Kidney (tissue), 14 donors: ENCODE results near the gene KCNA5. TPM values are rescaled to one million over a fixed set of nuclear protein-coding genes. Genes with fewer than 3 reads are reported as not detected.

Experiments used
- DNase-seq, 5 donors: peaks; one replicate each; pipeline ENCODE4 v3.0.0-alpha.2; 2013 to 2020
- FAIRE-seq: peaks from 2 replicates; lab custom pipeline; 2012; peaks lifted over from hg19 to GRCh38; lab: Jason Lieb, UNC
- H3K27ac ChIP-seq, 2 donors: one replicate each; pipeline ENCODE4 v1.7.0; 2013; ENCODE audit warnings: low read depth in 2 of 2, low read length in 2 of 2, inconsistent platforms in 1 of 2
- H3K27me3 ChIP-seq: one replicate; pipeline ENCODE4 v1.7.1; 2013; ENCODE audit warnings: low read length, inconsistent platforms; ENCODE audit not compliant: control insufficient read depth, insufficient read depth
- H3K36me3 ChIP-seq, 3 donors: one replicate each; pipeline versions ENCODE4 v1.7.0 to v1.7.1; 2013; ENCODE audit warnings: low read length in 3 of 3, control low read depth in 1 of 3, inconsistent platforms in 1 of 3; ENCODE audit not compliant: insufficient read depth in 3 of 3, control insufficient read depth in 2 of 3
- H3K4me1 ChIP-seq, 3 donors: one replicate each; pipeline versions ENCODE4 v1.7.0 to v1.7.1; 2013; ENCODE audit warnings: low read length in 3 of 3, inconsistent platforms in 1 of 3, low read depth in 1 of 3; ENCODE audit not compliant: control insufficient read depth in 2 of 3, insufficient read depth in 2 of 3
- H3K4me3 ChIP-seq, 3 donors: one replicate each; pipeline versions ENCODE4 v1.7.0 to v1.8.1; 2013; ENCODE audit warnings: low read length in 3 of 3, control low read depth in 1 of 3, inconsistent platforms in 1 of 3
- H3K9ac ChIP-seq, 3 donors: one replicate each; pipeline versions ENCODE4 v1.7.0 to v1.7.1; 2013; ENCODE audit warnings: low read length in 3 of 3, control low read depth in 1 of 3, inconsistent platforms in 1 of 3
- H3K9me3 ChIP-seq, 3 donors: one replicate each; pipeline versions ENCODE4 v1.7.0 to v1.7.1; 2013; ENCODE audit warnings: low read length in 3 of 3, control low read depth in 1 of 3, inconsistent platforms in 1 of 3; ENCODE audit not compliant: control insufficient read depth in 2 of 3, insufficient read depth in 1 of 3
- intact Hi-C: fragments of 100-400 bp; cut with DNase I; formaldehyde crosslinking; loops from one replicate; pipeline ENCODE4 v1.11.1; 2022
- polyA plus RNA-seq: library from polyadenylated mRNA; stranded (reverse); fragments of 350-450 nt; fragmentation: Illumina TruSeq; extraction: RNeasy Lipid Tissue Mini Kit (QIAGEN cat#74804); gene quantifications from one replicate; pipeline ENCODE4 v1.2.3, GENCODE V29; 2014; ENCODE audit warnings: low read depth, low replicate concordance; ENCODE audit not compliant: insufficient read depth
- total RNA-seq: library from RNA; stranded (reverse); fragmentation: NEBNext Ultra II Directional; extraction: Animal tissue kit (Norgen Biotek cat#: 25700); gene quantifications from one replicate; pipeline ENCODE4 v1.2.1, GENCODE V29; 2021
- TF ChIP-seq, protein P1 (sequence below): IDR thresholded peaks from 3 replicates; pipeline ENCODE4 v1.5.1; 2012; ENCODE audit warnings: mild to moderate bottlenecking, moderate library complexity, borderline replicate concordance; ENCODE audit not compliant: insufficient read depth; ENCODE audit errors: extremely low read depth
- donor health status: control.
- donor health status: control.
- donor health status: control.
- donor health status: control.
- donor health status: control.
- donor health status: DM: yes; HTN: yes; CAD: no.
- donor health status: Normal renal cell carcinoma (clear cell type).

KCNA5 gene
- total and polyA plus RNA-seq, 2 donors from 2014 or later: 1.8 to 2.9 TPM

DNA sequence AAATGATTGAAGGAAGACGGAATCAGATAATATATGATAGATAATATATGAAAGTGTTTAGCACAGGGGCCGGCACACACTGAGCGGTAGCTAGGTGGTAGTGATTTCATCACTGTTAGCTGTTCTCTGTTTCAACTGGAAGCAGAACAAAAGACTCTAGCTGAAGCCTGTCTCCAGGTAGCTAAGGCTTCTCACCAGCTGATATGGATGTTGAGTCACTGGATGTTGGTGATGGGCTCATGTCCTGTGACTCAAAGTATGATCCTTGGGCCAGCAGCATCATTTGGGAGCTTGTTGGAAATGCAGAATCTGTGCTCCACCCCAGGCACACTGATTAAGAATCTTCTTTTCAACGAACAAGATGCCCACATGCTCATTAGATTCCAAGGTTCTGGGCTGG lies 21.7 kb upstream of the KCNA5 start:
- no peak overlapping the region for H3K27ac ChIP-seq
- TF ChIP-seq, protein P1, sequence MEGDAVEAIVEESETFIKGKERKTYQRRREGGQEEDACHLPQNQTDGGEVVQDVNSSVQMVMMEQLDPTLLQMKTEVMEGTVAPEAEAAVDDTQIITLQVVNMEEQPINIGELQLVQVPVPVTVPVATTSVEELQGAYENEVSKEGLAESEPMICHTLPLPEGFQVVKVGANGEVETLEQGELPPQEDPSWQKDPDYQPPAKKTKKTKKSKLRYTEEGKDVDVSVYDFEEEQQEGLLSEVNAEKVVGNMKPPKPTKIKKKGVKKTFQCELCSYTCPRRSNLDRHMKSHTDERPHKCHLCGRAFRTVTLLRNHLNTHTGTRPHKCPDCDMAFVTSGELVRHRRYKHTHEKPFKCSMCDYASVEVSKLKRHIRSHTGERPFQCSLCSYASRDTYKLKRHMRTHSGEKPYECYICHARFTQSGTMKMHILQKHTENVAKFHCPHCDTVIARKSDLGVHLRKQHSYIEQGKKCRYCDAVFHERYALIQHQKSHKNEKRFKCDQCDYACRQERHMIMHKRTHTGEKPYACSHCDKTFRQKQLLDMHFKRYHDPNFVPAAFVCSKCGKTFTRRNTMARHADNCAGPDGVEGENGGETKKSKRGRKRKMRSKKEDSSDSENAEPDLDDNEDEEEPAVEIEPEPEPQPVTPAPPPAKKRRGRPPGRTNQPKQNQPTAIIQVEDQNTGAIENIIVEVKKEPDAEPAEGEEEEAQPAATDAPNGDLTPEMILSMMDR: no peak
- intact Hi-C loops: loop anchor here (2.0 kb wide), 1 partner anchor 61 kb away; no protein-coding TSS in a partner anchor
- H3K4me3 ChIP-seq: no peak overlapping the region
- H3K36me3 ChIP-seq: no peaks in the 10 kb centered on the region
- no peaks in the 10 kb centered on the region for H3K4me1 ChIP-seq
- no peak overlapping the region for H3K9ac ChIP-seq
- no peaks in the 10 kb centered on the region for H3K9me3 ChIP-seq
- FAIRE-seq (no peak), DNase-seq (no peak)
- no peaks in the 10 kb centered on the region for H3K27me3 ChIP-seq

DNA sequence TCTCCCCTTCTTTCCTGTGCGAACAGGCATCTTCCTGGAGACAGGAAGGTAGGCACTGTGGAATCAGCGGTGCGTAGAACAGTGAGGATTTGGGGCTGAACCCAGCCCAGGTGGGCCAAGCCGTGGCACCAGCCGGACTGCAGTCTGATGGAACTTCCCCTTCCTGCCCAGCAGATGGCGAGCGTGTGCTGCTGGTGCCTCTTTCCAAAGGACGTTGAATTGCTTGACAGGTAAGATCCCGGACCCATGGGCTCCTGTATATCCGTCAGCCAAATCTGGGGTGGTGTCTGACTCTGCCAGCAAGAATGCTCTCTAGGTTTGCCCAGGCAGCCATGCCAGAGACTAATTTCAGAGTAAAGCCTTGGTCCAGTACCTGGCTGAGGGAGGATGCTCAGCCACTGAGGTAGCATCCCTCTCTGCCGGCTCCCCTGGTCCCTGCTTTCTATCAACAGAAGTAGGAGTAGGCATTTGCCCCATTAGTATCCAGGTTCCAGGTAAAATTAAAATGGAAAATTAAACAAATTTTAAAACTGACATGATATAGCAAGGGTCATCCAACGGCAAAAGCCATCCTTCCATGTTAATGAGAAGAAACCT lies 21.1 kb upstream of the KCNA5 start:
- peak overlapping the region in 1 of 3 donors; percentile 41 for H3K9ac ChIP-seq
- FAIRE-seq: no peak
- H3K4me3 ChIP-seq: no peak overlapping the region
- no peaks in the 10 kb centered on the region for H3K4me1 ChIP-seq
- intact Hi-C loops: loop anchor here (2.0 kb wide), 1 partner anchor 60 kb away; no protein-coding TSS in a partner anchor
- peak in 4 of 5 donors; percentile 62 to 76 (median 65) for DNase-seq
- no peaks in the 10 kb centered on the region for H3K9me3 ChIP-seq
- no peaks in the 10 kb centered on the region for H3K36me3 ChIP-seq
- no peaks in the 10 kb centered on the region for H3K27me3 ChIP-seq
- no peak overlapping the region for H3K27ac ChIP-seq
- TF ChIP-seq, protein P1: peak; percentile 87

DNA sequence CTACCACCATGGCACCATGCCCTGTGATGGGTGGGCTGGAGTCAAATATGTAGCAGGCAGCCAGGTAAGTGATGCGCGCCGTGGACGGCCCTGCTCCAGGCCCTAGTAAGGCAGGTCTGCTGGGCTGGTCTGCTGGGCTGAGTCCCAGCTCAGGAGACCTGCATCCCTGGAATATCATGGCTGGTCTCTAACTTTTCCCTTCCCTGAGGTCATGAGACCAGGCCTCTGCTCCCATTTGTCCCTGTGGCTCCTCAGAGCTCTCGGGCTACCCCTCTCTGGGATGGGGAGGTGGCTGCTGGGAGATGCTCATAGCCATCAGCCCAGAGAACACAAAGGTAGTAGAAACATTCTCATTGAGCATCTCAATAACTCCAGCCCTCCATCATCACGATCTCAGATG lies 19.8 kb upstream of the KCNA5 start:
- no peak overlapping the region for H3K9ac ChIP-seq
- no peaks in the 10 kb centered on the region for H3K4me1 ChIP-seq
- DNase-seq: no peak
- no peak overlapping the region for H3K27ac ChIP-seq
- no peak for FAIRE-seq
- H3K9me3 ChIP-seq: no peaks in the 10 kb centered on the region
- no peak overlapping the region for H3K4me3 ChIP-seq
- intact Hi-C loops: loop anchor here (2.0 kb wide), 1 partner anchor 59 kb away; no protein-coding TSS in a partner anchor
- H3K27me3 ChIP-seq: no peaks in the 10 kb centered on the region
- TF ChIP-seq, protein P1: no peak
- no peaks in the 10 kb centered on the region for H3K36me3 ChIP-seq
